SK-N-SH treated with all-trans-retinoic acid at 6 μM for 48 hours (cell line): ENCODE results near the gene COBL.

Experiments
- ARNTL ChIP-seq: fragments of 450-650 bp; formaldehyde crosslinking; IDR thresholded peaks from 2 replicates; pipeline ENCODE4 v1.5.0; 2020; ENCODE audit warnings: low read depth, mild to moderate bottlenecking, moderate library complexity, borderline replicate concordance
- CSDC2 ChIP-seq: fragments of 250-450 bp; sonication (Bioruptor Pico); IDR thresholded peaks from 2 replicates; pipeline ENCODE4 v1.5.0; 2020; ENCODE audit warnings: mild to moderate bottlenecking, moderate library complexity
- ESRRG ChIP-seq: fragments of 250-450 bp; sonication (Bioruptor Pico); IDR thresholded peaks from 2 replicates; pipeline ENCODE4 v1.6.1; 2021; ENCODE audit warnings: mild to moderate bottlenecking
- GLIS3 ChIP-seq: fragments of 250-450 bp; sonication (Bioruptor Pico); IDR thresholded peaks from 2 replicates; pipeline ENCODE4 v1.5.0; 2020; ENCODE audit warnings: mild to moderate bottlenecking, moderate library complexity
- ISL1 ChIP-seq: fragments of 250-450 bp; sonication (Bioruptor Pico); IDR thresholded peaks from 2 replicates; pipeline ENCODE4 v2.1.2; 2022; ENCODE audit warnings: mild to moderate bottlenecking, moderate library complexity
- PATZ1 ChIP-seq: fragments of 250-450 bp; sonication (Bioruptor Pico); IDR thresholded peaks from 2 replicates; pipeline ENCODE4 v1.8.0; 2020; ENCODE audit warnings: mild to moderate bottlenecking, moderate library complexity, borderline replicate concordance
- RARB ChIP-seq: fragments of 250-450 bp; sonication (Bioruptor Pico); IDR thresholded peaks from 2 replicates; pipeline ENCODE4 v1.8.0; 2021; ENCODE audit warnings: mild to moderate bottlenecking, moderate library complexity
- ZFP30 ChIP-seq: fragments of 450-650 bp; formaldehyde crosslinking; IDR thresholded peaks from 2 replicates; pipeline ENCODE4 v1.5.0; 2022; ENCODE audit warnings: mild to moderate bottlenecking, moderate library complexity

- no peak for TF ChIP-seq ZFP30
- no peak for TF ChIP-seq PATZ1 (CRISPR knock-in tag)
- TF ChIP-seq GLIS3 (CRISPR knock-in tag) = no peak
- TF ChIP-seq ESRRG (CRISPR knock-in tag) = no peak
- no peak for TF ChIP-seq CSDC2 (CRISPR knock-in tag)
- no peak for TF ChIP-seq ISL1 (CRISPR knock-in tag)
- TF ChIP-seq ARNTL (CRISPR knock-in tag) = no peak
- no peak for TF ChIP-seq RARB (CRISPR knock-in tag)
Observed at GRCh38 chr7:51340029-51340838, 23.6 kb upstream of the COBL start.
